Thoracic aorta (tissue), 2 donors: ENCODE results near the gene TMOD4. TPM values are rescaled to one million over a fixed set of nuclear protein-coding genes. Genes with fewer than 3 reads are reported as not detected.
"Not testable (repeated sequence)": the region's sequence is repeated elsewhere in the genome, so short reads cannot be mapped to it uniquely, and the experiment has no call there.

Source experiments
- ATAC-seq: fragments of 150-250 bp; one replicate; pipeline ENCODE4 v1.8.0; 2017; ENCODE audit warnings: low read depth; ENCODE audit not compliant: insufficient number of reproducible peaks, low FRiP score
- DNase-seq: peaks from one replicate; pipeline ENCODE4 v3.0.0-alpha.2; 2020; ENCODE audit warnings: low spot score
- H3K27ac ChIP-seq, 2 donors: fragments of 200-600 bp; sonication (generic); 1 replicate in 1 of 2; 2 replicates in 1 of 2; pipeline ENCODE4 v1.5.1; 2016; ENCODE audit warnings: mild to moderate bottlenecking in 2 of 2, moderate library complexity in 2 of 2
- H3K27me3 ChIP-seq: fragments of 200-600 bp; sonication (generic); replicated peaks from 2 replicates; pipeline ENCODE4 v1.6.0; 2016; ENCODE audit warnings: mild to moderate bottlenecking; ENCODE audit not compliant: insufficient read depth
- H3K36me3 ChIP-seq: fragments of 200-600 bp; sonication (generic); one replicate; pipeline ENCODE4 v1.5.1; 2016
- H3K4me1 ChIP-seq, 2 donors: fragments of 200-600 bp; sonication (generic); 1 replicate in 1 of 2; 2 replicates in 1 of 2; pipeline versions ENCODE4 v1.5.1 to v1.6.0; 2016; ENCODE audit warnings: low read depth in 2 of 2, mild to moderate bottlenecking in 1 of 2; ENCODE audit not compliant: control insufficient read depth in 1 of 2
- H3K4me3 ChIP-seq: fragments of 200-600 bp; sonication (generic); 2 replicates; pipeline ENCODE4 v1.5.1; 2016; ENCODE audit warnings: mild to moderate bottlenecking
- H3K9me3 ChIP-seq: fragments of 200-600 bp; sonication (generic); 2 replicates; pipeline ENCODE4 v1.5.1; 2016
- CTCF ChIP-seq: fragments of 200-600 bp; sonication (generic); IDR thresholded peaks from one replicate; pipeline ENCODE4 v1.5.1; 2019; ENCODE audit warnings: antibody characterized with exemption
- total RNA-seq, 2 donors: library from RNA; depleted of rRNA; stranded (reverse); fragments of >200 nt; gene quantifications; one replicate each; pipeline versions ENCODE4 v1.1.0 to v1.2.3, GENCODE V29; 2016

TMOD4 gene
- total RNA-seq, 2 donors from 2014 or later: not detected

- peak; percentile 11 for ATAC-seq
- Histone ChIP-seq H3K4me3 (peak overlapping the region; percentile 47), H3K9me3 (no peaks in the 10 kb centered on the region), H3K27me3 (no peaks in the 10 kb centered on the region), H3K27ac (peak overlapping the region; percentile 53 to 55), H3K4me1 (peaks cover 9 to 20% of the 10 kb centered on the region in 2 donors), H3K36me3 (no peaks in the 10 kb centered on the region)
- peak; percentile 37 for TF ChIP-seq CTCF
- no peak for DNase-seq
Observed at GRCh38 chr1:151196292-151196800, 20.6 kb upstream of the TMOD4 start.

- DNase-seq: peak; percentile 49
Observed at GRCh38 chr1:151194894-151195594, 19.3 kb upstream of the TMOD4 start.

GRCh38 chr1:151193856-151194255 lies 18.1 kb upstream of the TMOD4 start:
- H3K4me3 ChIP-seq: no peak overlapping the region
- ATAC-seq (no peak), DNase-seq (no peak)
- no peak for TF ChIP-seq CTCF
- peaks cover 11 to 19% of the 10 kb centered on the region in 2 donors for H3K4me1 ChIP-seq
- no peaks in the 10 kb centered on the region for H3K36me3 ChIP-seq
- H3K27me3 ChIP-seq: no peaks in the 10 kb centered on the region
- H3K9me3 ChIP-seq: no peaks in the 10 kb centered on the region
- no peak overlapping the region for H3K27ac ChIP-seq

More at GRCh38 chr1:151194894-151195594, 19.3 kb upstream of the TMOD4 start:
- not testable (repeated sequence) for H3K27me3 ChIP-seq, H3K4me3 ChIP-seq, H3K9me3 ChIP-seq, H3K36me3 ChIP-seq, H3K27ac ChIP-seq, ATAC-seq
- H3K4me1 ChIP-seq: peaks cover 8 to 22% of the 10 kb centered on the region in 2 donors

- no peaks in the 10 kb centered on the region for H3K36me3 ChIP-seq
- no peak overlapping the region for H3K27ac ChIP-seq
- H3K4me1 ChIP-seq: peaks cover 17 to 24% of the 10 kb centered on the region in 2 donors
- H3K4me3 ChIP-seq: no peak overlapping the region
- no peaks in the 10 kb centered on the region for H3K27me3 ChIP-seq
- H3K9me3 ChIP-seq: no peaks in the 10 kb centered on the region
- TF ChIP-seq CTCF: no peak
- no peak for ATAC-seq
- DNase-seq: no peak
Observed at GRCh38 chr1:151193304-151193703, 17.5 kb upstream of the TMOD4 start.

- Histone ChIP-seq H3K4me1 (peaks cover 22 to 30% of the 10 kb centered on the region in 2 donors), H3K4me3 (no peak overlapping the region), H3K27ac (no peak overlapping the region), H3K9me3 (no peaks in the 10 kb centered on the region), H3K27me3 (no peaks in the 10 kb centered on the region), H3K36me3 (no peaks in the 10 kb centered on the region)
- no peak for TF ChIP-seq CTCF
- DNase-seq (no peak), ATAC-seq (no peak)
Observed at GRCh38 chr1:151192047-151192446, 16.3 kb upstream of the TMOD4 start.
